ENCODE data around the gene FRMD8. TPM values are rescaled to one million over a fixed set of nuclear protein-coding genes. Genes with fewer than 3 reads are reported as not detected.
"Not testable (repeated sequence)": the region's sequence is repeated elsewhere in the genome, so short reads cannot be mapped to it uniquely, and the experiment has no call there.

Gene FRMD8
- total RNA-seq, 3 donors from 2014 or later (not counting 1 experiment from before 2014, with no cell fraction given) = 45.6 to 58.4 (median 57.7) TPM

GRCh38 chr11:65412271-65413076 is 26.0 kb downstream of the FRMD8 start:
- ATAC-seq = no peak
- TF ChIP-seq, protein P1, sequence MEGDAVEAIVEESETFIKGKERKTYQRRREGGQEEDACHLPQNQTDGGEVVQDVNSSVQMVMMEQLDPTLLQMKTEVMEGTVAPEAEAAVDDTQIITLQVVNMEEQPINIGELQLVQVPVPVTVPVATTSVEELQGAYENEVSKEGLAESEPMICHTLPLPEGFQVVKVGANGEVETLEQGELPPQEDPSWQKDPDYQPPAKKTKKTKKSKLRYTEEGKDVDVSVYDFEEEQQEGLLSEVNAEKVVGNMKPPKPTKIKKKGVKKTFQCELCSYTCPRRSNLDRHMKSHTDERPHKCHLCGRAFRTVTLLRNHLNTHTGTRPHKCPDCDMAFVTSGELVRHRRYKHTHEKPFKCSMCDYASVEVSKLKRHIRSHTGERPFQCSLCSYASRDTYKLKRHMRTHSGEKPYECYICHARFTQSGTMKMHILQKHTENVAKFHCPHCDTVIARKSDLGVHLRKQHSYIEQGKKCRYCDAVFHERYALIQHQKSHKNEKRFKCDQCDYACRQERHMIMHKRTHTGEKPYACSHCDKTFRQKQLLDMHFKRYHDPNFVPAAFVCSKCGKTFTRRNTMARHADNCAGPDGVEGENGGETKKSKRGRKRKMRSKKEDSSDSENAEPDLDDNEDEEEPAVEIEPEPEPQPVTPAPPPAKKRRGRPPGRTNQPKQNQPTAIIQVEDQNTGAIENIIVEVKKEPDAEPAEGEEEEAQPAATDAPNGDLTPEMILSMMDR (IDR thresholded peaks at IDR 0.05) = no peak
- no peak overlapping the region for H3K27ac ChIP-seq (ENCODE audit: low read length)
- Mint-ChIP-seq H3K4me3 (no peak overlapping the region), H3K27me3 (ENCODE audit: low read depth in 2 of 2) (no peaks in the 10 kb centered on the region), H3K4me1 (peaks cover 20 to 22% of the 10 kb centered on the region in 2 donors), H3K27ac (no peak overlapping the region), H3K9me3 (no peaks in the 10 kb centered on the region), H3K36me3 (no peaks in the 10 kb centered on the region)
- H3K4me3 ChIP-seq (ENCODE audit: low read length) = no peak overlapping the region
- peaks cover 21% of the 10 kb centered on the region for H3K4me1 ChIP-seq (ENCODE audit: control insufficient read depth, insufficient read depth, low read length)
- no peaks in the 10 kb centered on the region for H3K27me3 ChIP-seq (ENCODE audit: control insufficient read depth, insufficient read depth, low read length)
- intact Hi-C loops (cut with micrococcal nuclease) = no loop called here
- no peak for DNase-seq
- 91% methylated on average over 24 of the region's 24 CpGs for WGBS (ENCODE audit: insufficient coverage)
- peaks cover 35% of the 10 kb centered on the region for H3K36me3 ChIP-seq (ENCODE audit: control insufficient read depth, insufficient read depth, low read length)
- H3K9me3 ChIP-seq (ENCODE audit: control insufficient read depth, insufficient read depth, low read length) = no peaks in the 10 kb centered on the region

GRCh38 chr11:65413077-65413664 is 26.7 kb downstream of the FRMD8 start:
- Histone ChIP-seq H3K4me1 (ENCODE audit: control insufficient read depth, insufficient read depth, low read length) (peaks cover 28% of the 10 kb centered on the region), H3K36me3 (ENCODE audit: control insufficient read depth, insufficient read depth, low read length) (peaks cover 35% of the 10 kb centered on the region)
- H3K36me3 Mint-ChIP-seq; intact Hi-C loops (cut with micrococcal nuclease); DNase-seq; H3K27ac Mint-ChIP-seq; H3K4me3 ChIP-seq (ENCODE audit: low read length); H3K27ac ChIP-seq (ENCODE audit: low read length); H3K27me3 Mint-ChIP-seq (ENCODE audit: low read depth in 2 of 2); H3K9me3 Mint-ChIP-seq; ATAC-seq; H3K4me3 Mint-ChIP-seq; H3K9me3 ChIP-seq (ENCODE audit: control insufficient read depth, insufficient read depth, low read length); H3K27me3 ChIP-seq (ENCODE audit: control insufficient read depth, insufficient read depth, low read length): not testable (repeated sequence)
- 94% methylated on average over 15 of the region's 15 CpGs for WGBS (ENCODE audit: insufficient coverage)
- H3K4me1 Mint-ChIP-seq = peaks cover 27 to 29% of the 10 kb centered on the region in 2 donors

DNA sequence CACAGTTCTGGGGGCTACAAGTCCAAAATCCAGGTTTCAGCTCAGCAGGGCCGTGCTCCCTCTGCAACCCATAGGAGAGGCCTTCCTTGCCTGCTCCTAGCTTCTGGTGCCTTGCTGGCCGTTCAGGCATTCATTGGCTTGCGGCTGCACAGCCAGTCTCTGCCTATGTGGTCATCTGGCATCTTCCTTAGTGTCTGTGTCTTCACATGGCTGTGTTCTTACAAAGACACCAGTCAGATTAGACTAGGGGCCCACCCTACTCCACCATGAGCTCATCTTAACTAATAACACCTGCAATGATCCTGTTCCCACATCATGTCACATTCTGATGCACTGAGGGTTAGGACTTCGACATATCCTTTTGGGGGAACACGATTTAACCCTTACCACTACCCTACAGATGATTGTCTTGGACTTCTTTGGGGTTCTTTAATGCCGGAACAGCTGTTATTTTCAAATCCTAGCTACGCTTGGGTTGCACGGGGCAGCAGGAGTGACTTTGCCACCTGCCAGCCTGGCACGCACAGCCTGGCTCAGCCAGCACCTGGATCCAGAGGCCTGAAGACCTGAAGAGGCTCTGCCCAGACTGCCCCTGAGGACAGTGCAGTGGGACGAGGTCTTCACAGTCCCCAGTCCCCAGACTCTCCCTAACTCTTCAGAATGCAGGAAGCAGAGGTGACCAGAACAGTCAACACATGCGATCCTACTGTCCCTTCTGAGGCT is 28.5 kb downstream of the FRMD8 start:
- Histone ChIP-seq H3K27ac (ENCODE audit: low read length) (no peak overlapping the region), H3K4me3 (ENCODE audit: low read length) (no peak overlapping the region), H3K9me3 (ENCODE audit: control insufficient read depth, insufficient read depth, low read length) (no peaks in the 10 kb centered on the region), H3K27me3 (ENCODE audit: control insufficient read depth, insufficient read depth, low read length) (no peaks in the 10 kb centered on the region), H3K36me3 (ENCODE audit: control insufficient read depth, insufficient read depth, low read length) (peaks cover 18% of the 10 kb centered on the region), H3K4me1 (ENCODE audit: control insufficient read depth, insufficient read depth, low read length) (peaks cover 45% of the 10 kb centered on the region)
- WGBS (ENCODE audit: insufficient coverage) = 90% methylated on average over 11 of the region's 11 CpGs
- TF ChIP-seq, protein P1 (IDR thresholded peaks at IDR 0.05) = no peak
- Mint-ChIP-seq H3K27ac (no peak overlapping the region), H3K4me3 (no peak overlapping the region), H3K4me1 (peaks cover 42 to 46% of the 10 kb centered on the region in 2 donors), H3K27me3 (ENCODE audit: low read depth in 2 of 2) (no peaks in the 10 kb centered on the region), H3K9me3 (no peaks in the 10 kb centered on the region), H3K36me3 (no peaks in the 10 kb centered on the region)
- DNase-seq = no peak
- intact Hi-C loops (cut with micrococcal nuclease) = loop anchor here (5.0 kb wide), 2 partner anchors 48 to 157 kb away; partner anchors contain the start of genes FAM89B and ZNRD2
- ATAC-seq = no peak

Data from natural killer cell (primary cell).